ENCODE data around the gene SNX9. TPM values are rescaled to one million over a fixed set of nuclear protein-coding genes. Genes with fewer than 3 reads are reported as not detected.

The SNX9 gene
- total RNA-seq, 1 donor from 2014 or later: 67.3 TPM

DNA sequence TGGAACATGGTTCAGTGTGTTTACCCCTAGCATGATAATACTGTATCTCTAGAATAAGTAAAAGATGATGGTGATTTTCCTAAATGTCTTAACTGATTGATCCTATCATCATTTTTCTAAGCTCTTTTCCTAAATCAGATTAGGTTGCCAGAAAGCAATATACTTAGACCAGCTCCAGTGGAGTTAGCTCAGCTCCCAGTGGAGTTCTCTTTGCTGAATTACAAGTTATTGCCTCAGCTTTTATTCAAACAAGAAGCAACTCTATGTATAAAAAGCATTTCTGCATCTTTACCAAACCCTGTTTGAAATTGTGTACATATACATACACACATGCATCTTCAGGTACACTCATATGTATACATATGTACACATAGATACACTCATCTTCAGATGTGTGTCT, 44.9 kb downstream of the SNX9 start:
- Histone ChIP-seq H3K27me3 (ENCODE audit: control insufficient read depth, insufficient read depth, low read length) (no peaks in the 10 kb centered on the region), H3K4me3 (ENCODE audit: low read depth, low read length) (no peak overlapping the region), H3K36me3 (ENCODE audit: control insufficient read depth, insufficient read depth, low read length) (peaks cover 2% of the 10 kb centered on the region)
- no peak for DNase-seq (ENCODE audit: low read depth)
- TF ChIP-seq, protein P1, sequence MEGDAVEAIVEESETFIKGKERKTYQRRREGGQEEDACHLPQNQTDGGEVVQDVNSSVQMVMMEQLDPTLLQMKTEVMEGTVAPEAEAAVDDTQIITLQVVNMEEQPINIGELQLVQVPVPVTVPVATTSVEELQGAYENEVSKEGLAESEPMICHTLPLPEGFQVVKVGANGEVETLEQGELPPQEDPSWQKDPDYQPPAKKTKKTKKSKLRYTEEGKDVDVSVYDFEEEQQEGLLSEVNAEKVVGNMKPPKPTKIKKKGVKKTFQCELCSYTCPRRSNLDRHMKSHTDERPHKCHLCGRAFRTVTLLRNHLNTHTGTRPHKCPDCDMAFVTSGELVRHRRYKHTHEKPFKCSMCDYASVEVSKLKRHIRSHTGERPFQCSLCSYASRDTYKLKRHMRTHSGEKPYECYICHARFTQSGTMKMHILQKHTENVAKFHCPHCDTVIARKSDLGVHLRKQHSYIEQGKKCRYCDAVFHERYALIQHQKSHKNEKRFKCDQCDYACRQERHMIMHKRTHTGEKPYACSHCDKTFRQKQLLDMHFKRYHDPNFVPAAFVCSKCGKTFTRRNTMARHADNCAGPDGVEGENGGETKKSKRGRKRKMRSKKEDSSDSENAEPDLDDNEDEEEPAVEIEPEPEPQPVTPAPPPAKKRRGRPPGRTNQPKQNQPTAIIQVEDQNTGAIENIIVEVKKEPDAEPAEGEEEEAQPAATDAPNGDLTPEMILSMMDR (IDR thresholded peaks at IDR 0.05; ENCODE audit: insufficient read depth, low read length, poor library complexity, severe bottlenecking): no peak

DNA sequence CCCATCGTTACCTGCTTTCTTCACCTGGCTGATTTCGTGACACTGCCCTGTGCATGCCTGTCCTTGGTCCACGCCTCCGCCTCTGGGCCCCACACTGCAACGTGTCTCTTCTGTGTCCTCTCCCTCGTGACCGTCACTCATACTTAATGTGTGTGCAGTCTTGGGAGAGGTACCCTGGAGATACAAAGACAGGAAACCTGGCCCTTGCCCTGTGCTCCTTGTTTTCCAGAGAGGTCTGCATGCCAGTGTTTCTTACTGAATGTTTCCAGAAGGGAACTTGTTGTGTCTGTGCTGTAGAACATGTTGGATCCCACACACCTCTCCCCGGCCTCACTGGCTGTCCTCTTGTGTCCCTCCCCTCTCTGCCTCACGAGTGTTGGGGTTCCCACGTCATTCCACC, 45.8 kb downstream of the SNX9 start:
- no peak overlapping the region for H3K4me3 ChIP-seq (ENCODE audit: low read depth, low read length)
- no peaks in the 10 kb centered on the region for H3K27me3 ChIP-seq (ENCODE audit: control insufficient read depth, insufficient read depth, low read length)
- TF ChIP-seq, protein P1 (IDR thresholded peaks at IDR 0.05; ENCODE audit: insufficient read depth, low read length, poor library complexity, severe bottlenecking): no peak
- no peak for DNase-seq (ENCODE audit: low read depth)
- H3K36me3 ChIP-seq (ENCODE audit: control insufficient read depth, insufficient read depth, low read length): peaks cover 2% of the 10 kb centered on the region

DNA sequence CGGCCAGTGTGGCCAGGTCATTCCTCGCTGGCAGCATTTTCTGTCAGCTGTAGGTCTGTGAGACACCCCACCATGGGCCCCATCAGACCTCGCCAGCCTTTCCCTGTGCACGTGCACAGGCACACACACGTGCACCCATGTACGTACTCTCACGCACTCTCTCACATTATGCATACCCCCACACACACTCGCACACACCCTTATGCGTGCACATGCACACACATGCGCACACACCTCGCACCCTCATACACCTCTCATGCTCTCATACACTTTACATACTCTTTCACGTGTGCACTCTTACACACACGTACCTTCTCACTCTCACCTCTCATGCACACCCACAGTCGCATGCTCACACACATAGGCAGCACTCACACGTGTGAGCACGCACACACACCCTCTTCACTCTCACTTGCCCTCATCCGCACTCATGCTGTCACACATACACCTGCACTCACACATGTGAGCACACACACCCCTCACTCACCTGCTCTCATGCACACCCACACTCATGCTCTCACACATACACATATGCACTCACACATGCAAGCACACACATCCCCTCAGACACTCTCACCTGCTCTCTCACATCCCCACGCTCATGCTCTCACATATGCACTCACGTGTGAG, 46.7 kb downstream of the SNX9 start:
- H3K36me3 ChIP-seq (ENCODE audit: control insufficient read depth, insufficient read depth, low read length): peaks cover 2% of the 10 kb centered on the region
- no peak for DNase-seq (ENCODE audit: low read depth)
- TF ChIP-seq, protein P1 (IDR thresholded peaks at IDR 0.05; ENCODE audit: insufficient read depth, low read length, poor library complexity, severe bottlenecking): no peak

DNA sequence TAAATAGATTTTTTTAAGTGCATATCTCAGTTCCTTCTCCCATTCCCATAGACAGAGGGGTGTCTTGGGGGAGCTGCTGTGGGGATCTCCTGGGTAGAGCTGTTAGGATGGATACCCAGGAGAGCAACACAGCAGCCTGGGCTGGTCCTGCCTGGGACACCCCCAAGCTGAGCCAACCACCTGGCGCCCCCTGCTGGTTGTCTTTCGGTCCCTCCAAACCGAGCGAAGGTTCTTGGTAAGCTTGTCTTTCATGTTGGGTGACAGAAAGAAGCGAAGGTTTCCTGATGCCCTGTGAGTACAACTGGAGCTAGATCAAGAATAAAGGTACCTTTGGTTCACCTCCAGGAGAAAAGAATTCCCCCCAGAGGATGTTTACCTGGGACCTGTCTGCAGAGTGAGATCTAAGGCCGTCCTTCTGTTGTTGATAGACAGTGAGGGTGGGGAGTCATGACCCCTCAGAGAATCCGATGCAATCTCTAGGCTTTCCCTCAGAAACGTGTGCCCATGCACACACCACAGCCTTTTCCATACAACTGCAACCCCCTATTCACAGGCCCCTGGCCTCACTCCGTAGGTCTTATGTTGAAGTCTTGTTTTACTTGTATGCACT, 50.8 kb downstream of the SNX9 start:
- H3K4me3 ChIP-seq (ENCODE audit: low read depth, low read length): no peak overlapping the region
- TF ChIP-seq, protein P1 (IDR thresholded peaks at IDR 0.05; ENCODE audit: insufficient read depth, low read length, poor library complexity, severe bottlenecking): peak; percentile 82
- no peaks in the 10 kb centered on the region for H3K27me3 ChIP-seq (ENCODE audit: control insufficient read depth, insufficient read depth, low read length)
- peak; percentile 9 for DNase-seq (ENCODE audit: low read depth)
- H3K36me3 ChIP-seq (ENCODE audit: control insufficient read depth, insufficient read depth, low read length): peaks cover 2% of the 10 kb centered on the region

More for the DNA sequence above, 46.7 kb downstream of the SNX9 start:
- Histone ChIP-seq H3K4me3 (ENCODE audit: low read depth, low read length) (no peak overlapping the region), H3K27me3 (ENCODE audit: control insufficient read depth, insufficient read depth, low read length) (no peaks in the 10 kb centered on the region)

DNA sequence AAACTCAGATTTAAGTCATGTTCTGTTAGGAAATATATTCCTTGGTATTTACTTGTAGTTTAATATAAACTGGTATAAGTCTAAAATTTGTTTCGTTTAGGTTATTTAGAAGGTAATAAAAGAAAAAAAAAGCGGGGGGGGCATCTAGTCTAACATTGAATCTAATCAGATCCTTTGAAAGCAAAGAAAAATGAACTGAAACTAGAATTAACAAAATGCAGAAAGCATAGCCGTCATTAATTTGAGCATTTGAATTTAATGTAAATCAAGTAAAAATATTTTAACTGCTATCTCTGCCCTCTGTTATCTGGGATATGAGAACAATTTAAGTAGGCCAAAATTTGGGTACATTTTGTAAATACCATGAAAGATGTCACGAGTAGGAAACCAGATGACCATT, 54.1 kb downstream of the SNX9 start:
- Histone ChIP-seq H3K4me3 (ENCODE audit: low read depth, low read length) (no peak overlapping the region), H3K27me3 (ENCODE audit: control insufficient read depth, insufficient read depth, low read length) (no peaks in the 10 kb centered on the region), H3K36me3 (ENCODE audit: control insufficient read depth, insufficient read depth, low read length) (no peaks in the 10 kb centered on the region)
- TF ChIP-seq, protein P1 (IDR thresholded peaks at IDR 0.05; ENCODE audit: insufficient read depth, low read length, poor library complexity, severe bottlenecking): no peak
- DNase-seq (ENCODE audit: low read depth): no peak
